Gastrocnemius medialis (tissue), 4 donors: ENCODE results near the gene GABRG3.

Experiments used
- POLR2A ChIP-seq, 2 donors: fragments of 450-650 bp; IDR thresholded peaks; one replicate each; pipeline ENCODE4 v1.6.1; 2017; ENCODE audit warnings: antibody characterized with exemption in 2 of 2, mild to moderate bottlenecking in 2 of 2, moderate library complexity in 2 of 2
- TF ChIP-seq, protein P1 (sequence below), 5 experiments: fragments of 450-650 bp in 3 of 5; fragments of 200-600 bp in 2 of 5; sonication (generic) in 2 of 5; IDR thresholded peaks in 4 of 5; conservative IDR thresholded peaks in 1 of 5; 1 replicate in 4 of 5; 2 replicates in 1 of 5; pipeline ENCODE4 v1.5.1; 2016 to 2019; ENCODE audit warnings: antibody characterized with exemption in 5 of 5, mild to moderate bottlenecking in 3 of 5, moderate library complexity in 3 of 5

DNA sequence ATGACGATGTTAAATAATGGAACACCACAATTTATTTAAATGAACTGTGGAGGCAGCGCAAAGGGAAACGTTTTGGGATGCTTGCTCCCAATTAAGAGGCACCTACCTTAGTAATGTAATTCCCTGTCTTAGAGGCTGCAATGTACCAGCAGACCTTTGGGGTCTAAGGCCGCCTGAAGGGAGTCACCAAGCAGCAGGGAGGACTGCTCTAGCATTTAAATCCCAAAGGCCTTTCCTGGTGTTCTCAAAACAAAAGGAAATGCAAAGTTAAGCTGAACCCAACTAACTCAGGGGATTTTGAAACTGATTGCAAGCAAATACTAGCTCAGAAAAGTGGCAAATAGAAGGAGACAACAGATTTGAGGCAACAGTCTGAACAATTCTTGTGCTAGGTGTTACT is 510.8 kb downstream of the GABRG3 start:
- TF ChIP-seq, protein P1, sequence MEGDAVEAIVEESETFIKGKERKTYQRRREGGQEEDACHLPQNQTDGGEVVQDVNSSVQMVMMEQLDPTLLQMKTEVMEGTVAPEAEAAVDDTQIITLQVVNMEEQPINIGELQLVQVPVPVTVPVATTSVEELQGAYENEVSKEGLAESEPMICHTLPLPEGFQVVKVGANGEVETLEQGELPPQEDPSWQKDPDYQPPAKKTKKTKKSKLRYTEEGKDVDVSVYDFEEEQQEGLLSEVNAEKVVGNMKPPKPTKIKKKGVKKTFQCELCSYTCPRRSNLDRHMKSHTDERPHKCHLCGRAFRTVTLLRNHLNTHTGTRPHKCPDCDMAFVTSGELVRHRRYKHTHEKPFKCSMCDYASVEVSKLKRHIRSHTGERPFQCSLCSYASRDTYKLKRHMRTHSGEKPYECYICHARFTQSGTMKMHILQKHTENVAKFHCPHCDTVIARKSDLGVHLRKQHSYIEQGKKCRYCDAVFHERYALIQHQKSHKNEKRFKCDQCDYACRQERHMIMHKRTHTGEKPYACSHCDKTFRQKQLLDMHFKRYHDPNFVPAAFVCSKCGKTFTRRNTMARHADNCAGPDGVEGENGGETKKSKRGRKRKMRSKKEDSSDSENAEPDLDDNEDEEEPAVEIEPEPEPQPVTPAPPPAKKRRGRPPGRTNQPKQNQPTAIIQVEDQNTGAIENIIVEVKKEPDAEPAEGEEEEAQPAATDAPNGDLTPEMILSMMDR (IDR thresholded peaks at IDR 0.05 in 4 of 5, conservative IDR thresholded peaks at IDR 0.05 in 1 of 5), result no peak
- TF ChIP-seq POLR2A (IDR thresholded peaks at IDR 0.05), result no peak
